ENCODE data around the gene CAAP1.

Gene CAAP1

DNA sequence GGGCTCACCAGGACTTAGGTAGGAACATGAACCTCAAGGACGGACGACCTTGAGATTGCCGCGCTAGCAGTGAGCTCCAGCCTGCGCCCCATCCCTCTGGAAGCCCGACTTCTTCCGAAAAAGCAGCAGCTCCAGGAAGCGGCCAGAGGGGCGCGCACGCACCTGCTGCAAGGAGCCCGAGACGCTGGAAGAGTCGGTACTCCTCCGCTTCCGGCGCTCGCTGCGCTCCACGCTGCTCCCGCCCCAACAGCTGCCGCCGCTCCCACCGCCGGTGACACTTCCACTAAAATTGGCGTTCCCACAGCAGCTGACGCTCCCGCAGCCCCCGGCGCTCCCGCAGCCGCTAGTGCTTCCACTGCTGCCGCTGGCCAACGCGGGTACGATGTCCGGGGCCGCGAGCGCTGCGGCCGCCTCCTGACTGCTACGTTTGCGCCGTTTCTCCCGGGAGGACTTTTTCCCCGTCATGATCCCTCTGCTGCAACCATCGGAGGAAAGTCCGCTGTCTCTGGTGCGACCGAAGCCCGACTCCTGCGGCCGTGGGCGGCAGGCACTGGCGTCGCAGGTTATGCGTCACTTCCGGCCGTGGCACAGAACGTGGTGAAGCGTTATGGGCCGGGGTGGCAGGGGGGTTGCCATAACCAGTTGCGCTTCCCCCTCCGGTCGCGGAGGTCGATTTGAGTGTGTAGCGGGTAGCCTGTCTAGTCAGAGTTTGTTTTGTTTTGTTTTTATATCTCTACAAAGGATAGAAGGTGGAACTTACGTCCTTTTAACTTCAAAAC lies at the start of gene CAAP1:
Gene CAAP1 (minus strand): TSS at position 552 of the 779 bp plus-strand sequence. CDS start 87 bp downstream, at position 465.
- Mint-ChIP-seq H3K4me1 (peaks cover 21% of the 10 kb centered on the region), H3K27me3 (no peaks in the 10 kb centered on the region), H3K27ac (peak within 1 kb of the TSS; percentile 97), H3K4me3 (peak within 1 kb of the TSS; percentile 99), H3K9me3 (peaks cover 4% of the 10 kb centered on the region), H3K36me3 (peaks cover 8% of the 10 kb centered on the region)
- DNase-seq (ENCODE audit: low spot score in 2 of 2) (peak; percentile 87 to 88), ATAC-seq (ENCODE audit: low read depth) (peak; percentile 96)

DNA sequence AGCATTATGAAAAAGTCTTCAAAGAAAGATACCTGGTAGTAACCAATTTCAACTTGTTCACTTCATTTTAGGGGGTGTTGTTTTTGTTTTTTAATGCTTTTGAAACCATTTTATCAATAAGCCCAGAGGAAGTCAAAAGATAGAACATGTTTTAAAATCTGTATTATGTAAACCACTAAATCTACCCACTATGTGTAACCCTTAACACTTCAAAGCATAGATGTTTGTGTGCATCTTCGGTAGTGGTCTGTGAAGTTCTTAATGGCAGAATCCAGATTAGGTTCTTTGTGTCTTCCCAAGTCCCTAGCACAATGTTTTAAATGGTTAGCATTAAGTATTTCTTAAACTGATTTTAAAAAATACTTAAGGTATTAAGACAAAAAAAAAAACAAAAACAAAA lies 48.2 kb upstream of the CAAP1 start:
- H3K4me3 Mint-ChIP-seq: no peak overlapping the region
- no peak for DNase-seq (ENCODE audit: low spot score in 2 of 2)
- peaks cover 44% of the 10 kb centered on the region for H3K4me1 Mint-ChIP-seq
- no peaks in the 10 kb centered on the region for H3K27me3 Mint-ChIP-seq
- peaks cover 8% of the 10 kb centered on the region for H3K9me3 Mint-ChIP-seq
- H3K36me3 Mint-ChIP-seq: peaks cover 19% of the 10 kb centered on the region
- H3K27ac Mint-ChIP-seq: no peak overlapping the region
- ATAC-seq (ENCODE audit: low read depth): no peak

DNA sequence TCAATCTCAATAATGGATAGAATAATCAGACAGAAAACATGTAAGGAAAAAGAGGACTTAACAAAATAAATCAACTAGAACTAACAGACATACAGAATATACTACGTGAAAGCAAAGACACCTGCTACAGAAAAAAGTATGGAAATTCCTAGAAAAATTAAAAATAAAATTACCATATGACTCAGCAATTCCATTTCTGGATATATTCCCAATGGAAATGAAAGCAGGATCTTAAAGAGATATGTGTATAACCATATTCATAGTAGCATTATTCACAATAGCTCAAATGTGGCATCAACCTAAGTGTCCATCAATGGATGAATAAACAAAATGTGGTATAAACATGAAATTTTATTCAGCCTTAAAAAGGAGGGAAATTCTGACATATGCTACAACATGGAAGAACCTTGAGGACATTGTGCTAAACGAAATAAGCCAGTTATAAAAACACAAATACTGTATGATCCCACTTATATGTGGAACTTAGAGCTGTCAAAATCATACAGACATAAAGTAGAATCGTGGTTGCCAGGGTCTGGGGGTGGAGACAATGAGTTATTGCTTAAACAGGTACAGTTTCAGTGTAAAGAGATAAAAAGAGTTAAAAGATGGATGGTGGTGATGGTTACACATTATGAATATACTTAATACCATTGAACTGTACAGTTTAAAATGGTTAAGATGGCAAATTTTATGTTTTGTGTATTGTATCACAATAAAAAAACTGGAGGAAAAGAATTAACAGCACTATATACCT lies 47.5 kb upstream of the CAAP1 start:
- Mint-ChIP-seq H3K27ac (no peak overlapping the region), H3K27me3 (no peaks in the 10 kb centered on the region), H3K4me1 (peaks cover 39% of the 10 kb centered on the region), H3K9me3 (peaks cover 8% of the 10 kb centered on the region), H3K4me3 (no peak overlapping the region), H3K36me3 (peaks cover 19% of the 10 kb centered on the region)
- ATAC-seq (ENCODE audit: low read depth): no peak
- DNase-seq (ENCODE audit: low spot score in 2 of 2): no peak

GRCh38 chr9:26937816-26938371 lies 45.3 kb upstream of the CAAP1 start:
- H3K36me3 Mint-ChIP-seq: peaks cover 19% of the 10 kb centered on the region
- H3K27me3 Mint-ChIP-seq: no peaks in the 10 kb centered on the region
- ATAC-seq (ENCODE audit: low read depth) (no peak), DNase-seq (ENCODE audit: low spot score in 2 of 2) (no peak)
- no peak overlapping the region for H3K27ac Mint-ChIP-seq
- no peak overlapping the region for H3K4me3 Mint-ChIP-seq
- peaks cover 33% of the 10 kb centered on the region for H3K4me1 Mint-ChIP-seq
- H3K9me3 Mint-ChIP-seq: peaks cover 8% of the 10 kb centered on the region

GRCh38 chr9:26935847-26936246 lies 43.2 kb upstream of the CAAP1 start:
- ATAC-seq (ENCODE audit: low read depth): no peak

DNA sequence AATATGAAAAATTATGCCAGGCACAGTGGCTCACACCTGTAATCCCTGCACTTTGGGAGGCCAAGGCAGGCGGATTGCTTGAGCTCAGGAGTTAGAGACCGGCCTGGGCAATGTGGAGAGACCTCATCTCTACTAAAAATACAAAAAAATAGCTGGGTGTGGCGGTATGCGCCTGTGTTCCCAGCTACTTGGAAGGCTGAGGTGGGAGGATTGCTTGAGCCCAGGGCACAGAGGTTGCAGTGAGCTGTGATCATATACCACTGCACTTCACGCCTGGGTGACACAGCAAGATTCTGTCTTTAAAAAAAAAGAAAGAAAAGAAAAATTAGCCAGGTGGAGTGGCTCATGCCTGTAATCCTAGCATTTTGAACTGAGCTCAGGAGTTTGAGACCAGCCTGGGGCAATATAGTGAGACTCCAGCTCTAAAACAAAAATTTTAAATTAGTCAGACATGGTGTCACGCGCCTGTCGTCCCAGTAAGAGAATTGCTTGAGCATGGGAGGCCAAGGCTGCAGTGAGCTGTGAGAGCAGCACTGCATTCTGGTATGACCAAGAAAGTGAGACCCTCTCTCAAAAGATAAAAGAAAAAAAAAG lies 36.4 kb upstream of the CAAP1 start:
- DNase-seq (ENCODE audit: low spot score in 2 of 2) (no peak), ATAC-seq (ENCODE audit: low read depth) (no peak)
- Mint-ChIP-seq H3K27me3 (no peaks in the 10 kb centered on the region), H3K4me1 (no peaks in the 10 kb centered on the region), H3K9me3 (no peaks in the 10 kb centered on the region), H3K36me3 (peaks cover 29% of the 10 kb centered on the region), H3K27ac (no peak overlapping the region), H3K4me3 (no peak overlapping the region)

More at GRCh38 chr9:26935847-26936246, 43.2 kb upstream of the CAAP1 start:
- H3K9me3 Mint-ChIP-seq: peaks cover 8% of the 10 kb centered on the region
- peaks cover 16% of the 10 kb centered on the region for H3K36me3 Mint-ChIP-seq
- no peak overlapping the region for H3K4me3 Mint-ChIP-seq
- DNase-seq (ENCODE audit: low spot score in 2 of 2): no peak
- no peak overlapping the region for H3K27ac Mint-ChIP-seq
- H3K27me3 Mint-ChIP-seq: no peaks in the 10 kb centered on the region
- peaks cover 24% of the 10 kb centered on the region for H3K4me1 Mint-ChIP-seq

DNA sequence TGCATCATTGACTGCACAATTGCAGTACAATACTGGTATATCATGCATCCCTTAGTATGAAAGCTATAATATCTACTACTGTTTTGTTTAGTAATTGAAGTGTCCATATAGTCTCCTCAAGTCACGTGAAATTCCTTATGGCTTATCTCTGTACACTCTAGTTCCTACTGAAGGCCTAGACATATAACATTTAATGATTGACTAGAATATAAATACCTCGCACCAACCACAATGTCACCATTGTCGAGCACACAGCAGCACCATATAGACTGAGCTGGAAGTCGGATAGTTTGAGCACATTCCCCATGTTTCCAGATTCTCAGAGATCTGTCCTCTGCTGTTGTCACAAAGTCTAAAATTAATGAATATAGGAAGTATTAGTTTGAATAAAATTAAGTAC lies 33.0 kb upstream of the CAAP1 start:
- DNase-seq (ENCODE audit: low spot score in 2 of 2) (no peak), ATAC-seq (ENCODE audit: low read depth) (no peak)
- no peaks in the 10 kb centered on the region for H3K4me1 Mint-ChIP-seq
- H3K9me3 Mint-ChIP-seq: no peaks in the 10 kb centered on the region
- H3K27me3 Mint-ChIP-seq: no peaks in the 10 kb centered on the region
- peaks cover 38% of the 10 kb centered on the region for H3K36me3 Mint-ChIP-seq
- no peak overlapping the region for H3K27ac Mint-ChIP-seq
- no peak overlapping the region for H3K4me3 Mint-ChIP-seq

GRCh38 chr9:26919698-26920097 lies 27.1 kb upstream of the CAAP1 start:
- Mint-ChIP-seq H3K36me3 (peaks cover 38% of the 10 kb centered on the region), H3K27ac (no peak overlapping the region), H3K27me3 (no peaks in the 10 kb centered on the region), H3K4me1 (no peaks in the 10 kb centered on the region), H3K4me3 (no peak overlapping the region), H3K9me3 (no peaks in the 10 kb centered on the region)
- no peak for DNase-seq (ENCODE audit: low spot score in 2 of 2)
- ATAC-seq (ENCODE audit: low read depth): no peak

- H3K4me1 Mint-ChIP-seq: no peaks in the 10 kb centered on the region
- H3K9me3 Mint-ChIP-seq: no peaks in the 10 kb centered on the region
- DNase-seq (ENCODE audit: low spot score in 2 of 2): no peak
- H3K27ac Mint-ChIP-seq: no peak overlapping the region
- H3K27me3 Mint-ChIP-seq: no peaks in the 10 kb centered on the region
- ATAC-seq (ENCODE audit: low read depth): no peak
- peaks cover 19% of the 10 kb centered on the region for H3K36me3 Mint-ChIP-seq
- H3K4me3 Mint-ChIP-seq: no peak overlapping the region
These were observed 20.6 kb upstream of the CAAP1 start for GRCh38 chr9:26913138-26913668.

GRCh38 chr9:26904671-26905070 lies 12.1 kb upstream of the CAAP1 start:
- Mint-ChIP-seq H3K4me3 (no peak overlapping the region), H3K36me3 (peaks cover 20% of the 10 kb centered on the region), H3K27ac (no peak overlapping the region), H3K4me1 (no peaks in the 10 kb centered on the region), H3K27me3 (no peaks in the 10 kb centered on the region), H3K9me3 (no peaks in the 10 kb centered on the region)
- no peak for DNase-seq (ENCODE audit: low spot score in 2 of 2)
- ATAC-seq (ENCODE audit: low read depth): no peak

DNA sequence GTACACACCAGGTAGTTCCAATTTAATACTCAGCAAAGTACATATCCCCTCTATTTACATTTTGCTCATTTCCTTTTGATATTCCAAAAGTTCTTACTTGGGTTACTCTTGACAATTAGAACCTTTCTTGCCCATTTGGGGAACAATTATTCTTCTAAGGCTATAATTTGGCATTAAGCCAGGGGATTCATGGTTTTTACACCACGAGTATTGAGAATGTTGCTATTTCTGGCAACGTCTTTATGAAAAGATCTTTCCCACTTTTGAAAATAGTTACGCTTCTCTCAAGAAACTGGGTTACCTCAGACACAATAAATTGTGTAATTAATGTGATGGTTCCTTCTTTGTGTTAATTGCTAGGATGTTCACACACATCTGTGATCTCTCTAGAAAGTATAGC lies 11.5 kb upstream of the CAAP1 start:
- Mint-ChIP-seq H3K9me3 (no peaks in the 10 kb centered on the region), H3K27ac (no peak overlapping the region), H3K27me3 (no peaks in the 10 kb centered on the region), H3K4me1 (no peaks in the 10 kb centered on the region), H3K36me3 (peaks cover 20% of the 10 kb centered on the region), H3K4me3 (no peak overlapping the region)
- ATAC-seq (ENCODE audit: low read depth) (no peak), DNase-seq (ENCODE audit: low spot score in 2 of 2) (no peak)

DNA sequence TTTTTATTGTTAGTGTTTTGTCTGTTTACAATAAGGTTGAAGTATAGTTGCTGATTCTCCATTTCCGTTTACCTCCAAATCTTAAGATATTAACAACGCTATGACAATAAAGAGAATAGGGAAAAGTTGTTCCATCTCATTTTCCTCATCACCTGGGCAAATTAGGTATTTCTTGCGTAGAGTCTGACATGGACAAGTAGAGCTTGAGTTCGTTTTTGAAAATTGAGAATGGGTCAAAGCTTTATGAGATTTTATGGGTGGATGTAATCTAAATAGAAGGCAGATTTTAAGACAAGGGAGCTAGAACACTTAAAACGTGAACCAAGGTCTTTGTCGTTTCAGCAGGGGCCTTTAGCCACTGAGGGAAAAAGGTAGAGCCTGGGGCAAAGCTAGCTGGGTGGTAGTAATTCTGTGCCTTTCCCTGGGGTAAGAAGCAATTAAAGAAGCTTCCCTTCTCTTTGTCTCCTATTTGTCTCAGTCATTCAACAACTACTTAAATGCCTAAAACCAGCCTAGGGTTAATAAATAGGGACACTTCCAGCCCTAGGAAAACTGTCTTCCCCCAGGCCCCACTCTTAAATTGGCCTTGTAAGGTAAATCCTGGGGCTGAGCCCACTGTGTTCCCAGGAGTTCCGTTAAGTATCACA lies 551 bp upstream of the CAAP1 start:
- Mint-ChIP-seq H3K27me3 (no peaks in the 10 kb centered on the region), H3K9me3 (peaks cover 4% of the 10 kb centered on the region), H3K27ac (peak overlapping the region; percentile 97), H3K4me1 (peaks cover 18% of the 10 kb centered on the region), H3K36me3 (peaks cover 8% of the 10 kb centered on the region), H3K4me3 (peak overlapping the region; percentile 99)
- no peak for ATAC-seq (ENCODE audit: low read depth)
- DNase-seq (ENCODE audit: low spot score in 2 of 2): no peak

GRCh38 chr9:26891726-26892125 lies 876 bp downstream of the CAAP1 start:
- Mint-ChIP-seq H3K4me3 (peak overlapping the region; percentile 99), H3K4me1 (peaks cover 21% of the 10 kb centered on the region)

More at GRCh38 chr9:26891726-26892125, 876 bp downstream of the CAAP1 start:
- Mint-ChIP-seq H3K27ac (peak overlapping the region; percentile 97), H3K9me3 (peaks cover 4% of the 10 kb centered on the region), H3K36me3 (peaks cover 8% of the 10 kb centered on the region), H3K27me3 (no peaks in the 10 kb centered on the region)
- ATAC-seq (ENCODE audit: low read depth) (no peak), DNase-seq (ENCODE audit: low spot score in 2 of 2) (no peak)

All from memory B cell (primary cell).